HEK293 (cell line): ENCODE measurements around the gene PRKG1.
"Not testable (repeated sequence)": the region's sequence is repeated elsewhere in the genome, so short reads cannot be mapped to it uniquely, and the experiment has no call there.

Experiments used
- CTCF ChIA-PET: fragments of 350-600 bp; formaldehyde crosslinking; extraction: SDS; loops from one replicate; lab custom pipeline; 2021; ENCODE audit warnings: antibody characterized with exemption; lab: Yijun Ruan, JAX
- POLR2A ChIA-PET: fragments of 300-600 bp; formaldehyde crosslinking; extraction: SDS; loops from one replicate; lab custom pipeline; 2020; ENCODE audit warnings: antibody characterized with exemption, inconsistent platforms; lab: Yijun Ruan, JAX
- H3K27ac ChIP-seq: fragments of 200-500 bp; sonication (Bioruptor generic); 2 replicates; pipeline ENCODE4 v1.5.1; 2014; ENCODE audit warnings: low read depth, low read length, control low read depth, inconsistent platforms; ENCODE audit errors: extremely low read depth
- H3K36me3 ChIP-seq, 2 experiments: fragments of 200-500 bp in 1 of 2; sonication (Bioruptor generic) in 1 of 2; 1 replicate in 1 of 2; 2 replicates in 1 of 2; pipeline ENCODE4 v1.5.1; 2014 to 2017; ENCODE audit warnings: inconsistent platforms in 2 of 2, low read length in 2 of 2; ENCODE audit not compliant: control insufficient read depth in 2 of 2, insufficient read depth in 1 of 2
- H3K4me1 ChIP-seq: fragments of 200-500 bp; sonication (Bioruptor generic); 2 replicates; pipeline ENCODE4 v1.5.1; 2014; ENCODE audit warnings: mild to moderate bottlenecking, low read length, inconsistent platforms; ENCODE audit not compliant: control insufficient read depth, insufficient read depth
- H3K4me3 ChIP-seq: 2 replicates; pipeline ENCODE4 v1.5.1; 2011; ENCODE audit warnings: low read depth, mild to moderate bottlenecking, control low read depth, low read length, moderate library complexity
- H3K9me3 ChIP-seq: fragments of 200-500 bp; sonication (Bioruptor generic); 2 replicates; pipeline ENCODE4 v1.5.1; 2014; ENCODE audit warnings: low read depth, low read length, inconsistent platforms; ENCODE audit not compliant: control insufficient read depth, insufficient read depth
- FEZF1 ChIP-seq: fragments of 450-650 bp; formaldehyde crosslinking; IDR thresholded peaks from 2 replicates; pipeline ENCODE4 v1.5.1; 2016; ENCODE audit warnings: missing biosample characterization, missing genetic modification characterization
- KLF16 ChIP-seq: fragments of 450-650 bp; formaldehyde crosslinking; IDR thresholded peaks from 2 replicates; pipeline ENCODE4 v1.5.1; 2017; ENCODE audit warnings: missing biosample characterization, missing genetic modification characterization
- MZF1 ChIP-seq: fragments of 450-650 bp; formaldehyde crosslinking; IDR thresholded peaks from 2 replicates; pipeline ENCODE4 v1.5.1; 2017; ENCODE audit warnings: missing biosample characterization, missing genetic modification characterization, borderline replicate concordance
- OSR2 ChIP-seq: fragments of 450-650 bp; formaldehyde crosslinking; IDR thresholded peaks from 2 replicates; pipeline ENCODE4 v1.5.1; 2016; ENCODE audit warnings: missing biosample characterization, missing genetic modification characterization
- PRDM1 ChIP-seq: fragments of 450-650 bp; formaldehyde crosslinking; IDR thresholded peaks from 2 replicates; pipeline ENCODE4; 2016; ENCODE audit warnings: missing biosample characterization, missing genetic modification characterization
- TSHZ1 ChIP-seq: fragments of 450-650 bp; formaldehyde crosslinking; IDR thresholded peaks from 2 replicates; pipeline ENCODE4 v1.5.1; 2016; ENCODE audit warnings: missing biosample characterization, missing genetic modification characterization, borderline replicate concordance
- ZBTB20 ChIP-seq: fragments of 450-650 bp; formaldehyde crosslinking; IDR thresholded peaks from 2 replicates; pipeline ENCODE4 v1.5.1; 2016; ENCODE audit warnings: missing biosample characterization, missing genetic modification characterization
- ZFHX2 ChIP-seq: fragments of 450-650 bp; formaldehyde crosslinking; conservative IDR thresholded peaks from 2 replicates; pipeline ENCODE4 v1.5.1; 2016; ENCODE audit warnings: missing biosample characterization, missing genetic modification characterization
- ZFP37 ChIP-seq: fragments of 450-650 bp; formaldehyde crosslinking; IDR thresholded peaks from 2 replicates; pipeline ENCODE4 v1.5.1; 2016; ENCODE audit warnings: missing biosample characterization, missing genetic modification characterization
- ZFP41 ChIP-seq: fragments of 450-650 bp; formaldehyde crosslinking; IDR thresholded peaks from 2 replicates; pipeline ENCODE4 v1.5.1; 2016; ENCODE audit warnings: missing biosample characterization, missing genetic modification characterization, borderline replicate concordance
- ZNF24 ChIP-seq: fragments of 450-650 bp; formaldehyde crosslinking; IDR thresholded peaks from 2 replicates; pipeline ENCODE4 v1.5.1; 2016; ENCODE audit warnings: missing biosample characterization, missing genetic modification characterization
- ZNF311 ChIP-seq: fragments of 450-650 bp; formaldehyde crosslinking; IDR thresholded peaks from 2 replicates; pipeline ENCODE4 v1.5.1; 2017; ENCODE audit warnings: missing biosample characterization, missing genetic modification characterization, borderline replicate concordance
- ZNF366 ChIP-seq: fragments of 450-650 bp; formaldehyde crosslinking; conservative IDR thresholded peaks from 2 replicates; pipeline ENCODE4 v1.5.1; 2016; ENCODE audit warnings: missing biosample characterization, missing genetic modification characterization
- ZNF544 ChIP-seq: fragments of 450-650 bp; formaldehyde crosslinking; IDR thresholded peaks from 2 replicates; pipeline ENCODE4 v1.5.0; 2017; ENCODE audit warnings: missing biosample characterization, missing genetic modification characterization
- ZNF560 ChIP-seq: fragments of 450-650 bp; formaldehyde crosslinking; IDR thresholded peaks from 2 replicates; pipeline ENCODE4 v1.5.1; 2017; ENCODE audit warnings: missing biosample characterization, missing genetic modification characterization, borderline replicate concordance
- ZNF623 ChIP-seq: fragments of 450-650 bp; formaldehyde crosslinking; IDR thresholded peaks from 2 replicates; pipeline ENCODE4 v1.5.1; 2016; ENCODE audit warnings: missing biosample characterization, missing genetic modification characterization
- ZNF654 ChIP-seq: fragments of 450-650 bp; formaldehyde crosslinking; IDR thresholded peaks from 2 replicates; pipeline ENCODE4 v1.5.1; 2016; ENCODE audit warnings: low read depth, missing biosample characterization, missing genetic modification characterization
- ZNF664 ChIP-seq: fragments of 450-650 bp; formaldehyde crosslinking; IDR thresholded peaks from 2 replicates; pipeline ENCODE4 v1.5.1; 2016; ENCODE audit warnings: missing biosample characterization, missing genetic modification characterization
- ZSCAN5A ChIP-seq: fragments of 450-650 bp; formaldehyde crosslinking; IDR thresholded peaks from 2 replicates; pipeline ENCODE4 v1.5.1; 2016; ENCODE audit warnings: missing biosample characterization, missing genetic modification characterization
- TF ChIP-seq, protein P1 (sequence below): fragments of 450-650 bp; formaldehyde crosslinking; IDR thresholded peaks from 2 replicates; pipeline ENCODE4 v1.5.1; 2016; ENCODE audit warnings: missing biosample characterization, missing genetic modification characterization
- TF ChIP-seq, protein P2 (sequence below): fragments of 450-650 bp; formaldehyde crosslinking; IDR thresholded peaks from 2 replicates; pipeline ENCODE4 v1.5.1; 2016; ENCODE audit warnings: missing biosample characterization, missing genetic modification characterization, borderline replicate concordance
- TF ChIP-seq, protein P3 (sequence below): fragments of 450-650 bp; formaldehyde crosslinking; IDR thresholded peaks from 2 replicates; pipeline ENCODE4 v1.5.1; 2016; ENCODE audit warnings: missing biosample characterization, missing genetic modification characterization, borderline replicate concordance

The PRKG1 gene

DNA sequence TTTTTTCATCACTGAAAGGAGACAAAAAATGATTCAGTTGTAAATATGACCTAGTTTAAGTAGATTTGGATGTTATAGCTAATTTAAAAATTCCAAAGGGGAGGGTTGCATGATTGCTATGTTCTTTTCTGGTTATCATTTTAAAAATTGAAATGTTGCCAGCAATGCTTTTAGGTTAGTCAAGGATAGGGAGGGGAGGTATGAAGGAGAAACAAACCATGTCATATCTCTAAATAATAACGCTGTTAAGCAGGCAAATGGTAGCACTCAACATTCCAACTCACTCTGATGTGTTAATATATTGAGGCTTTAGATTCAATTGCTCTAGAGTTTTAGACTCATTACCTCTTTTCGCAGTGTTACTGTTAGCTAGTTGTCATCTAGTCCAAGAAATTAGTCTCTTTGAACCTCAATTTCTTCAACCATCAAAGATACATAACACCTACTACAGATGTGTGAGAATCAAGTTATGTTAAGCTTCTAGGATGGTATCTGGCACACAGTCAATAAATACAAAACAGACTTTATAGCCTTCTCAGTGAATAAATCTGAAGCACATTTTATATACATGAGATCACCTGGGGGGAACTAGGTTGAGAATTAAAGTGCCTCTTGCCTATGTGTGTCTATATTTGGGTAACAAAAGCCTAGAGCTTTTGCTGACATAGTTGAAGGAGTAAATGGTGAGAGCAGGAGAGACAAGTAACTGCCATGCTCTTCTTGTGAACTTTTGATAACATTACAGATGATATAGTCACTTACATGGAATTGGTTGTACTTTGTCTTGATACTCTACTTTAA, 500.2 kb downstream of the PRKG1 start (continued):
- TF ChIP-seq ZSCAN5A (tag by site-specific recombination) (no peak), ZNF623 (tag by site-specific recombination) (no peak), TSHZ1 (tag by site-specific recombination) (peak; percentile 13; the same call in 1 of the 2 replicates), ZNF366 (tag by site-specific recombination) (0 out of 2 replicates have a peak, but pooled peaks have one; percentile 15), ZFP41 (tag by site-specific recombination) (no peak), ZNF664 (tag by site-specific recombination) (peak; percentile 45; the same call in 1 of the 2 replicates), ZFP37 (tag by site-specific recombination) (no peak), ZNF24 (tag by site-specific recombination) (no peak), KLF16 (tag by site-specific recombination) (no peak), OSR2 (tag by site-specific recombination) (peak; percentile 87), ZNF654 (tag by site-specific recombination) (no peak), ZNF560 (tag by site-specific recombination) (no peak), PRDM1 (tag by site-specific recombination) (no peak), ZFHX2 (tag by site-specific recombination) (no peak), MZF1 (tag by site-specific recombination) (no peak), ZBTB20 (no peak), FEZF1 (tag by site-specific recombination) (peak; percentile 48; the same call in 1 of the 2 replicates), ZNF311 (no peak), ZNF544 (tag by site-specific recombination) (no peak)
- TF ChIP-seq, protein P1, sequence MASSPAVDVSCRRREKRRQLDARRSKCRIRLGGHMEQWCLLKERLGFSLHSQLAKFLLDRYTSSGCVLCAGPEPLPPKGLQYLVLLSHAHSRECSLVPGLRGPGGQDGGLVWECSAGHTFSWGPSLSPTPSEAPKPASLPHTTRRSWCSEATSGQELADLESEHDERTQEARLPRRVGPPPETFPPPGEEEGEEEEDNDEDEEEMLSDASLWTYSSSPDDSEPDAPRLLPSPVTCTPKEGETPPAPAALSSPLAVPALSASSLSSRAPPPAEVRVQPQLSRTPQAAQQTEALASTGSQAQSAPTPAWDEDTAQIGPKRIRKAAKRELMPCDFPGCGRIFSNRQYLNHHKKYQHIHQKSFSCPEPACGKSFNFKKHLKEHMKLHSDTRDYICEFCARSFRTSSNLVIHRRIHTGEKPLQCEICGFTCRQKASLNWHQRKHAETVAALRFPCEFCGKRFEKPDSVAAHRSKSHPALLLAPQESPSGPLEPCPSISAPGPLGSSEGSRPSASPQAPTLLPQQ (tag by site-specific recombination), result no peak
- TF ChIP-seq, protein P2, sequence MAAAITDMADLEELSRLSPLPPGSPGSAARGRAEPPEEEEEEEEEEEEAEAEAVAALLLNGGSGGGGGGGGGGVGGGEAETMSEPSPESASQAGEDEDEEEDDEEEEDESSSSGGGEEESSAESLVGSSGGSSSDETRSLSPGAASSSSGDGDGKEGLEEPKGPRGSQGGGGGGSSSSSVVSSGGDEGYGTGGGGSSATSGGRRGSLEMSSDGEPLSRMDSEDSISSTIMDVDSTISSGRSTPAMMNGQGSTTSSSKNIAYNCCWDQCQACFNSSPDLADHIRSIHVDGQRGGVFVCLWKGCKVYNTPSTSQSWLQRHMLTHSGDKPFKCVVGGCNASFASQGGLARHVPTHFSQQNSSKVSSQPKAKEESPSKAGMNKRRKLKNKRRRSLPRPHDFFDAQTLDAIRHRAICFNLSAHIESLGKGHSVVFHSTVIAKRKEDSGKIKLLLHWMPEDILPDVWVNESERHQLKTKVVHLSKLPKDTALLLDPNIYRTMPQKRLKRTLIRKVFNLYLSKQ (tag by site-specific recombination), result no peak
- TF ChIP-seq, protein P3, sequence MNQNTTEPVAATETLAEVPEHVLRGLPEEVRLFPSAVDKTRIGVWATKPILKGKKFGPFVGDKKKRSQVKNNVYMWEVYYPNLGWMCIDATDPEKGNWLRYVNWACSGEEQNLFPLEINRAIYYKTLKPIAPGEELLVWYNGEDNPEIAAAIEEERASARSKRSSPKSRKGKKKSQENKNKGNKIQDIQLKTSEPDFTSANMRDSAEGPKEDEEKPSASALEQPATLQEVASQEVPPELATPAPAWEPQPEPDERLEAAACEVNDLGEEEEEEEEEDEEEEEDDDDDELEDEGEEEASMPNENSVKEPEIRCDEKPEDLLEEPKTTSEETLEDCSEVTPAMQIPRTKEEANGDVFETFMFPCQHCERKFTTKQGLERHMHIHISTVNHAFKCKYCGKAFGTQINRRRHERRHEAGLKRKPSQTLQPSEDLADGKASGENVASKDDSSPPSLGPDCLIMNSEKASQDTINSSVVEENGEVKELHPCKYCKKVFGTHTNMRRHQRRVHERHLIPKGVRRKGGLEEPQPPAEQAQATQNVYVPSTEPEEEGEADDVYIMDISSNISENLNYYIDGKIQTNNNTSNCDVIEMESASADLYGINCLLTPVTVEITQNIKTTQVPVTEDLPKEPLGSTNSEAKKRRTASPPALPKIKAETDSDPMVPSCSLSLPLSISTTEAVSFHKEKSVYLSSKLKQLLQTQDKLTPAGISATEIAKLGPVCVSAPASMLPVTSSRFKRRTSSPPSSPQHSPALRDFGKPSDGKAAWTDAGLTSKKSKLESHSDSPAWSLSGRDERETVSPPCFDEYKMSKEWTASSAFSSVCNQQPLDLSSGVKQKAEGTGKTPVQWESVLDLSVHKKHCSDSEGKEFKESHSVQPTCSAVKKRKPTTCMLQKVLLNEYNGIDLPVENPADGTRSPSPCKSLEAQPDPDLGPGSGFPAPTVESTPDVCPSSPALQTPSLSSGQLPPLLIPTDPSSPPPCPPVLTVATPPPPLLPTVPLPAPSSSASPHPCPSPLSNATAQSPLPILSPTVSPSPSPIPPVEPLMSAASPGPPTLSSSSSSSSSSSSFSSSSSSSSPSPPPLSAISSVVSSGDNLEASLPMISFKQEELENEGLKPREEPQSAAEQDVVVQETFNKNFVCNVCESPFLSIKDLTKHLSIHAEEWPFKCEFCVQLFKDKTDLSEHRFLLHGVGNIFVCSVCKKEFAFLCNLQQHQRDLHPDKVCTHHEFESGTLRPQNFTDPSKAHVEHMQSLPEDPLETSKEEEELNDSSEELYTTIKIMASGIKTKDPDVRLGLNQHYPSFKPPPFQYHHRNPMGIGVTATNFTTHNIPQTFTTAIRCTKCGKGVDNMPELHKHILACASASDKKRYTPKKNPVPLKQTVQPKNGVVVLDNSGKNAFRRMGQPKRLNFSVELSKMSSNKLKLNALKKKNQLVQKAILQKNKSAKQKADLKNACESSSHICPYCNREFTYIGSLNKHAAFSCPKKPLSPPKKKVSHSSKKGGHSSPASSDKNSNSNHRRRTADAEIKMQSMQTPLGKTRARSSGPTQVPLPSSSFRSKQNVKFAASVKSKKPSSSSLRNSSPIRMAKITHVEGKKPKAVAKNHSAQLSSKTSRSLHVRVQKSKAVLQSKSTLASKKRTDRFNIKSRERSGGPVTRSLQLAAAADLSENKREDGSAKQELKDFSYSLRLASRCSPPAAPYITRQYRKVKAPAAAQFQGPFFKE (tag by site-specific recombination), result no peak

DNA sequence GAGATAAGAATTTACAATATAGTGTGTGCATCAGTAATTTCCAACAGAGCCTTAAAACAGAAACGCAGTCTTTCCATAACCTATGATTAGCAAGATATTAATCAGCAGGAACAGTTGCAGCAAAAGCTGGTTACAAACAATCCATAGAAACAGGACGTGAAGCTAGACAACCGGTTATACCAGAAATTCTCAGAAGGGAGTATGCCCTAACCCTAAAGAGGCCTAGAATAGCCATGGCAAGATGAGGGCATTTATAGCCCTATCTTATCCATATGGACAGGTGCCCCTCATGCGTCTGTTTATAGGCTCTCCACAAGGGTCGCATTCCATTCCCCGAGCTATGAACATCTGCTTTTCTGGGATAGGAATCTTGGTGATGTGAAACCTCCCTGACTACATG, 506.9 kb downstream of the PRKG1 start:
- CTCF ChIA-PET, H3K4me1 ChIP-seq, POLR2A ChIA-PET, H3K9me3 ChIP-seq, H3K27ac ChIP-seq, H3K4me3 ChIP-seq, H3K36me3 ChIP-seq: not testable (repeated sequence)
